Amniotic epithelial cell (primary cell): ENCODE measurements around the gene PTPN12.
"Not testable (repeated sequence)": the region's sequence is repeated elsewhere in the genome, so short reads cannot be mapped to it uniquely, and the experiment has no call there.

Experiments used
- DNase-seq: peaks from one replicate; pipeline ENCODE4 v3.0.0-alpha.2; 2010; ENCODE audit warnings: low read depth

PTPN12 gene

GRCh38 chr7:77580762-77581350, 43.8 kb downstream of the PTPN12 start:
- DNase-seq = peak; percentile 61

DNA sequence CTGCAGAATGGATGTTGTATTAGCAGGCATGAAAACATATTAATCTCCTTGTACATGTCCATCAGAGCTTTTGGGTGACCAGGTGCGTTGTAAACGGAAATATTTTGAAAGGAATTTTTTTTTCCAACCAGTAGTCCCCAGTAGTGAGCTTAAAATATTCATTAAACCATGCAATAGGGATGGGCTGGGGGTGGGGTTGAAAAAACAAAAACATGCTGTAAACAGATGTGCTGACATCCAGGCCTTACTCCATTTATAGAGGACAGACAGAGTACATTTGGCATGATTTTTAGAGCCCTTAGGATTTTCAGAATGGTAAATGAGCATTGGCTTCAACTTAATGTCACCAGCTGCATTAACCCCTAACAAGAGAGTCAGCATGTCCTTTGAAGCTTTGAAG, 50.2 kb downstream of the PTPN12 start:
- DNase-seq = no peak

DNA sequence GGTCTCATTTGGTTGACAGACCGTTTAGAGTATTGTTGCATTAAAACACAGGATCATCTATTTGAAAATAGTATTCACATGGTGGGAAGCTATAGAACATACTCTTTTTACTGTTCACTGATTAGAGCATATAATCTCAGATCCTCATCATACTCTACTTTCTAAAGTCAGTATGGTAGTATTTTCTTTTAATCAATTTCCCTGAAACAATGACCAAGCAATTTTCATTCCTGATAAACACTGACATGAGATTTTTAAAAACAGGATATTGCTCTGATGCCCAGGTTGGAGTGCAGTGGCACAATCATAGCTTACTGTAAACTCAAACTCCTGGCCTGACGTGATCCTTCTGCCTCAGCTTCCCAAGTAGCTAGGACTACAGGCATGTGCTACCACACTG, 63.9 kb downstream of the PTPN12 start:
- DNase-seq = no peak

- DNase-seq = peak; percentile 19
Measured at GRCh38 chr7:77606562-77606961, 69.5 kb downstream of the PTPN12 start.

GRCh38 chr7:77619314-77619713, 82.2 kb downstream of the PTPN12 start:
- DNase-seq = no peak

DNA sequence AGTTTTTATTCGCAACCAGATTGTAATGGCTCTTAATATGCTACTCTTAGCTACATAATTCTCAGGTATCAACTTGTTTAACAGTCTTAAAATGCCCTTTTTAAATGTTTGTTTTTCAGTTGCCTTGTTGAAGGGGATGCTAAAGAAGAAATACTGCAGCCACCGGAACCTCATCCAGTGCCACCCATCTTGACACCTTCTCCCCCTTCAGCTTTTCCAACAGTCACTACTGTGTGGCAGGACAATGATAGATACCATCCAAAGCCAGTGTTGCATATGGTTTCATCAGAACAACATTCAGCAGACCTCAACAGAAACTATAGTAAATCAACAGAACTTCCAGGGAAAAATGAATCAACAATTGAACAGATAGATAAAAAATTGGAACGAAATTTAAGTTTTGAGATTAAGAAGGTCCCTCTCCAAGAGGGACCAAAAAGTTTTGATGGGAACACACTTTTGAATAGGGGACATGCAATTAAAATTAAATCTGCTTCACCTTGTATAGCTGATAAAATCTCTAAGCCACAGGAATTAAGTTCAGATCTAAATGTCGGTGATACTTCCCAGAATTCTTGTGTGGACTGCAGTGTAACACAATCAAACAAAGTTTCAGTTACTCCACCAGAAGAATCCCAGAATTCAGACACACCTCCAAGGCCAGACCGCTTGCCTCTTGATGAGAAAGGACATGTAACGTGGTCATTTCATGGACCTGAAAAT, 89.7 kb downstream of the PTPN12 start:
- no peak for DNase-seq

- peak; percentile 41 for DNase-seq
Measured at GRCh38 chr7:77627309-77627676, 90.2 kb downstream of the PTPN12 start.

DNA sequence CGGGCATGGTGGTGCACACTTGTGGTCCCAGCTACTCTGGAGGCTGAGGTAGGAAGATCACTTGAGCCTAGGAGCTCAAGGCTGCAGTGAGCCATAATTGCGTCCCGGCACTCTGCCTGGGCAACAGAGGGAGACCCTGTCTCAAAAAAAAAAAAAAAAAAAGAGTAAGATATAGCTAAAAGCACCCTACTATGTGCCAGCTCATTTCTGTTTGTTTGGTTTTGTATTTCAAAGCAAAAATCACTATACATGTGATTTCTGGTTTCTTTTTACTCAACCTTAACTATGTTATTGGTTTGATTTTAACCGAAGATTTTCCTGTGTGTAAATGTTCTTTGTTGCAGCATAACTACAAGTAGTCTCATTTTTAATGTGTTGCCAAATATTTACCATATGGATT, 92.7 kb downstream of the PTPN12 start:
- no peak for DNase-seq

- DNase-seq = peak; percentile 49
Measured at GRCh38 chr7:77631820-77632219, 94.7 kb downstream of the PTPN12 start.

GRCh38 chr7:77644774-77645173, 107.7 kb downstream of the PTPN12 start:
- DNase-seq = no peak

- DNase-seq = no peak
Measured at GRCh38 chr7:77648742-77649338, 111.7 kb downstream of the PTPN12 start.

DNA sequence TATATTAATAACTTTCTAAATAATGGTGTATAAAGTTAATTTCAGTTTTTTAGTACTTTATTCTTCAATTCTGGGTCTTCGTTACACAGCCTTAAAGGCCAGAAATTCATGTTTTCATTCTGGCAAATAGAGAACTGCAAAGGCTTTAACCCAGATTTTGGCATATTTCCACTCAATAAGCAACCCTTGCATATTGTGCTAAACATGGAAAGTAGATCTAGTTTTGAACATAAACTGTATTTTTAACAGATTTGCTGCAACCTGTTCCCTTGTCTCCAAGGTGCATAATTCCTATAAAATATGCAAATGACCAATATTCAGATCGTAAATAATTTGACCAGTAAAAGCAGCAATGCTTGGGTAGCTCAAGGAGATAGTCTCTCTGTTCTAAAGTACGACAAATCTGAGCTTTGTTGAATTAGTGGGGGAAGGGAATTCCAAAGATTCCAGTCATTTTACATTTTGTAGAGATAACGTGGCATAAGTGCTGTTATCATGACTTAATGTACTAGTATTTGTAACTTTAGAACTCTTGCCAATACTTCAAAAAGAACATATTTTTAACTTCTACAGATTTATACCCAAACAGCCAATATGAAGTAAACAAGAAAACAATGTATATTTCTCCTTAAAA, 112.7 kb downstream of the PTPN12 start:
- peak; percentile 76 for DNase-seq

- peak; percentile 28 for DNase-seq
Measured at GRCh38 chr7:77651575-77652162, 114.6 kb downstream of the PTPN12 start.

GRCh38 chr7:77652826-77653225, 115.7 kb downstream of the PTPN12 start:
- DNase-seq = not testable (repeated sequence)

GRCh38 chr7:77653572-77653971, 116.5 kb downstream of the PTPN12 start:
- no peak for DNase-seq

- DNase-seq = no peak
Measured at GRCh38 chr7:77655356-77655755, 118.3 kb downstream of the PTPN12 start.

- peak; percentile 45 for DNase-seq
Measured at GRCh38 chr7:77655836-77656455, 118.9 kb downstream of the PTPN12 start.

GRCh38 chr7:77657427-77658224, 120.5 kb downstream of the PTPN12 start:
- peak; percentile 55 for DNase-seq

DNA sequence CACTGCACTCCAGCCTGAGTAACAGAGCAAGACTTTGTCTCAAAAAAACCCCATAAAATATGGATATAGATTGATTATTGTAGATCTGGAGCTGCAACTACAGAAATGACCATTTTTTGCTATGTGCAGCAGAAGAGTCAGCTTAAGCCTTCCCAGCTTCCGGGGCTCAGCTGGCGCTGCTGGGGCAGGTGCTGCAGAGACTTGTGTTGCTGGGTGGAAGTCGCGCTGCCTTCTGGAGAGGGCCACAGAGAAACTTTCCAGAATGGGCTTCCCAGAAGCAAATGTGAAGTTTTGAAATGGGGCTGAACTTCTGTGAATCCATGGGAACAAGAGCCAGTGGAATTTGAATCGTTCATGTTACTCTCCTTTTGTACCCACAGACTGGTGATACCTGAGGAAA, 121.8 kb downstream of the PTPN12 start:
- no peak for DNase-seq

DNA sequence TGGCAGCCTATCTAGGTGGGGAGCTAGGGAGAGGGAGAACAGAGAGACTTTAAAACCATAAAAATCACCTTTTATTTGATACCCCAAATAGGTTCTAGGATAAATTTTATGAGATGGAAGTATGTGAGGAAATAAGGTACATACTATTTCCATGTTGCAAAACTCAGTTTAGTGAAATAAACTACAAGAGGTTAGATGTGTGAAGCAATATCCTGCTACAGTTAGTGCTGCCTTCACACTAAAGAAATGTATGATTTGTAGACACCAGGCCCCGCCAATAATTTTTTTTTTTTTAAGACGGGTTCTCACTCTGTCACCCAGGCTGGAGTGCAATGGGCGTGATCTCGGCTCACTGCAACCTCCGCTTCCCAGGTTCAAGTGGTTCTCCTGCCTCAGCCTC, 124.7 kb downstream of the PTPN12 start:
- peak; percentile 33 for DNase-seq

- no peak for DNase-seq
Measured at GRCh38 chr7:77662869-77663268, 125.8 kb downstream of the PTPN12 start.
